Loucy (cell line): ENCODE measurements around the gene AP4B1.

Experiments used
- CTCF ChIP-seq: fragments of 200-600 bp; sonication (generic); conservative IDR thresholded peaks from 2 replicates; pipeline ENCODE4 v1.5.1; 2014; ENCODE audit warnings: mild to moderate bottlenecking, antibody characterized with exemption, low read length
- EZH2phosphoT487 ChIP-seq: fragments of 200-600 bp; IDR thresholded peaks from 2 replicates; pipeline ENCODE4 v1.6.1; 2018; ENCODE audit warnings: antibody characterized with exemption, mild to moderate bottlenecking, moderate library complexity, borderline replicate concordance

- TF ChIP-seq EZH2phosphoT487: no peak
- TF ChIP-seq CTCF: no peak
Measured at GRCh38 chr1:113872219-113872935, 32.2 kb downstream of the AP4B1 start.
